K562 (cell line): ENCODE results near the gene CPM. TPM values are rescaled to one million over a fixed set of nuclear protein-coding genes. Genes with fewer than 3 reads are reported as not detected.
A peak's percentile ranks its signal among the peaks of the same experiment; 100 is the strongest.

Experiments
- BRF1 ChIP-seq: IDR thresholded peaks from 3 replicates; pipeline ENCODE4 v1.6.1; 2011; ENCODE audit warnings: borderline replicate concordance, mild to moderate bottlenecking; ENCODE audit not compliant: insufficient read length; ENCODE audit errors: extremely low read depth
- COPS2 ChIP-seq: fragments of 450-650 bp; conservative IDR thresholded peaks from 2 replicates; pipeline ENCODE4 v1.6.1; 2016; ENCODE audit warnings: mild to moderate bottlenecking, moderate library complexity
- CTCFL ChIP-seq: IDR thresholded peaks from 2 replicates; pipeline ENCODE4 v1.6.1; 2011; ENCODE audit warnings: borderline replicate concordance, low read depth, mild to moderate bottlenecking, moderate library complexity, low read length; ENCODE audit not compliant: insufficient read depth, poor library complexity, severe bottlenecking
- DACH1 ChIP-seq: fragments of 450-650 bp; IDR thresholded peaks from 2 replicates; pipeline ENCODE4 v1.6.1; 2018; ENCODE audit not compliant: partially characterized antibody
- KLF16 ChIP-seq: IDR thresholded peaks from 2 replicates; pipeline ENCODE4 v1.6.1; 2016; ENCODE audit warnings: antibody characterized with exemption
- MAZ ChIP-seq, 2 experiments: fragments of 450-650 bp in 1 of 2; sonication (generic) in 1 of 2; formaldehyde crosslinking; IDR thresholded peaks in 1 of 2; conservative IDR thresholded peaks in 1 of 2; 2 replicates each; pipeline versions ENCODE4 v1.4.0 to v1.5.0; 2020; ENCODE audit warnings: mild to moderate bottlenecking in 1 of 2, missing genetic modification reagents in 1 of 2
- NCOR1 ChIP-seq: fragments of 450-650 bp; IDR thresholded peaks from 2 replicates; pipeline ENCODE4 v1.6.1; 2016; ENCODE audit warnings: mild to moderate bottlenecking, moderate library complexity
- NFYB ChIP-seq: IDR thresholded peaks from 2 replicates; pipeline ENCODE4 v1.6.1; 2011; ENCODE audit warnings: mild to moderate bottlenecking, moderate library complexity; ENCODE audit not compliant: insufficient read length; ENCODE audit errors: extremely low read depth
- PHB ChIP-seq: fragments of 250-450 bp; sonication (Bioruptor Pico); IDR thresholded peaks from 2 replicates; pipeline ENCODE4 v1.5.0; 2021
- PRMT5 ChIP-seq: sonication (generic); formaldehyde crosslinking; IDR thresholded peaks from 2 replicates; pipeline ENCODE4 v1.5.0; 2020; ENCODE audit warnings: missing genetic modification reagents
- RBM15 ChIP-seq: fragments of 200-400 bp; formaldehyde crosslinking; IDR thresholded peaks from 2 replicates; pipeline ENCODE4 v1.6.1; 2018; ENCODE audit warnings: mild to moderate bottlenecking, low read length, moderate library complexity; ENCODE audit not compliant: insufficient read depth
- RCOR1 ChIP-seq, 2 experiments: IDR thresholded peaks; 2 replicates each; pipeline ENCODE4 v1.6.1; 2012; ENCODE audit warnings: low read depth in 2 of 2, low read length in 2 of 2, borderline replicate concordance in 1 of 2, improper control_type of control experiment in 1 of 2
- SIN3A ChIP-seq, 2 experiments: fragments of 150-350 bp in 1 of 2; IDR thresholded peaks; 2 replicates each; pipeline ENCODE4 v1.6.1; 2011 to 2016; ENCODE audit warnings: borderline replicate concordance in 2 of 2, low read depth in 2 of 2, low read length in 2 of 2, mild to moderate bottlenecking in 2 of 2, moderate library complexity in 2 of 2; ENCODE audit not compliant: control insufficient read depth in 1 of 2
- TFE3 ChIP-seq: fragments of 450-650 bp; formaldehyde crosslinking; IDR thresholded peaks from 2 replicates; pipeline ENCODE4 v1.4.0; 2020; ENCODE audit warnings: mild to moderate bottlenecking, mixed read lengths
- ZBTB8A ChIP-seq: fragments of 450-650 bp; IDR thresholded peaks from 2 replicates; pipeline ENCODE4 v1.6.1; 2018; ENCODE audit warnings: mild to moderate bottlenecking, moderate library complexity; ENCODE audit not compliant: partially characterized antibody
- ZNF408 ChIP-seq: fragments of 250-450 bp; sonication (Bioruptor Pico); IDR thresholded peaks from 2 replicates; pipeline ENCODE4 v1.4.0; 2020; ENCODE audit warnings: low read depth, mild to moderate bottlenecking, moderate library complexity
- ZNF707 ChIP-seq: fragments of 250-450 bp; sonication (Bioruptor Pico); conservative IDR thresholded peaks from 2 replicates; pipeline ENCODE4 v1.8.0; 2022; ENCODE audit warnings: inconsistent platforms, mild to moderate bottlenecking, moderate library complexity
- polyA plus RNA-seq, 8 experiments: library from polyadenylated mRNA; depleted of rRNA in 4 of 8; stranded (reverse) in 5 of 8; unstranded in 3 of 8; fragments of >200 nt; fragmentation: Nextera tagmentation in 2 of 8; fragmentation: Illumina TruSeq in 1 of 8; extraction: Ambion mirVana in 2 of 8; extraction: Trizol in 1 of 8; gene quantifications; 2 replicates each; pipeline versions ENCODE4 v1.2.1 to v1.2.3, GENCODE V29; 2011 to 2014; ENCODE audit warnings: inconsistent platforms in 1 of 8, missing spikeins in 1 of 8
- total RNA-seq, 7 experiments: library from RNA; depleted of rRNA in 6 of 7; stranded (reverse); fragments of >200 nt in 6 of 7; fragmentation: Illumina TruSeq in 2 of 7; extraction: Trizol in 2 of 7; gene quantifications; 2 replicates each; pipeline versions ENCODE4 v1.2.1 to v1.2.3, GENCODE V29; 2011 to 2021; ENCODE audit warnings: low replicate concordance in 1 of 7
- TF ChIP-seq, protein P1 (sequence below): fragments of 250-450 bp; sonication (Bioruptor Pico); IDR thresholded peaks from 2 replicates; pipeline ENCODE4 v1.5.0; 2021

The CPM gene
- total and polyA plus RNA-seq, 9 of the 15 experiments (the other 6 are each of a cell fraction or from before 2014, with no cell fraction given) = 0.31 TPM; not detected in 8

DNA sequence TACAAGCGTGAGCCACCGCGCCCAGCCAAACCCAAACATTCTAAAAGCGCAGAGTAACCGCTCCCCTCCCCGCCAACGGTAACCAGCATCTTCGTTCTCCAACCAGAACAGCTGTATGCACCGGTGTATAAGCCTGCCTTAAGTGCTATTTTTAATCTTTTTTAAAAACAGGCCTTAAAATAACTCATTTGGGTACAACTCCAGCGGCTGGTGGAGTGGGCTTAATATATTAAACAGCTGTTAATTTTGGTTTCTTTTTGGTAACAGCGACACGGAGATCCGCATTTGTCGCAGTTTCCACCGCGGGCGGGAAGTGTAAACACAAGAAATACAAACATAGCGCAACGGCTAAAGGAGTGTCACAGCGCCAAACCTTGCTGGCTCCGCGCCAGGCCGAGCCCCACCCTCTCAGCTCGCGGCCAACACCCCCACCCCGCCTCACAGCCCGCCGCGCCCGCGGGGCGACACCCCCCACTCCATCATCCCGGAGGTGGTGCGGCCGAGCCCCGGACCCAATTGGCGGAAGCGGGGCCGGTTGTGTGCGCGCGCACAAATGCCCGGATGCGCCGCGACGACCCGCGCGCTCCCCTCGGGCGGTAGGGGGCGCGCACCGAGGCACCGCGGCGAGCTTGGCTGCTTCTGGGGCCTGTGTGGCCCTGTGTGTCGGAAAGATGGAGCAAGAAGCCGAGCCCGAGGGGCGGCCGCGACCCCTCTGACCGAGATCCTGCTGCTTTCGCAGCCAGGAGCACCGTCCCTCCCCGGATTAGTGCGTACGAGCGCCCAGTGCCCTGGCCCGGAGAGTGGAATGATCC is 125.2 kb downstream of the CPM start, which contains the start of gene MDM2 (continued):
- TF ChIP-seq RCOR1 (IDR thresholded peaks at IDR 0.05; ENCODE audit: borderline replicate concordance in 1 of 2, low read depth in 2 of 2, low read length in 2 of 2) = peak in 1 of 2 experiments; percentile 81; a peak in 2 of 4 replicates
- no peak for TF ChIP-seq TFE3 (CRISPR knock-in tag)
- TF ChIP-seq RBM15 = no peak
- TF ChIP-seq CTCFL = peak; percentile 98
- TF ChIP-seq, protein P1, sequence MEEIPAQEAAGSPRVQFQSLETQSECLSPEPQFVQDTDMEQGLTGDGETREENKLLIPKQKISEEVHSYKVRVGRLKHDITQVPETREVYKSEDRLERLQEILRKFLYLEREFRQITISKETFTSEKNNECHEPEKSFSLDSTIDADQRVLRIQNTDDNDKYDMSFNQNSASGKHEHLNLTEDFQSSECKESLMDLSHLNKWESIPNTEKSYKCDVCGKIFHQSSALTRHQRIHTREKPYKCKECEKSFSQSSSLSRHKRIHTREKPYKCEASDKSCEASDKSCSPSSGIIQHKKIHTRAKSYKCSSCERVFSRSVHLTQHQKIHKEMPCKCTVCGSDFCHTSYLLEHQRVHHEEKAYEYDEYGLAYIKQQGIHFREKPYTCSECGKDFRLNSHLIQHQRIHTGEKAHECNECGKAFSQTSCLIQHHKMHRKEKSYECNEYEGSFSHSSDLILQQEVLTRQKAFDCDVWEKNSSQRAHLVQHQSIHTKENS (CRISPR knock-in tag) = no peak
- peak; percentile 92 for TF ChIP-seq DACH1
- TF ChIP-seq KLF16 = no peak; the same call in 1 of the 2 replicates
- peak; percentile 93 to 96 for TF ChIP-seq MAZ (CRISPR knock-in tag; conservative IDR thresholded peaks at IDR 0.05 in 1 of 2, IDR thresholded peaks at IDR 0.05 in 1 of 2)
- no peak for TF ChIP-seq BRF1
- TF ChIP-seq COPS2 = no peak
- TF ChIP-seq PHB (CRISPR knock-in tag) = no peak
- peak; percentile 7 for TF ChIP-seq NFYB
- no peak for TF ChIP-seq ZBTB8A
- TF ChIP-seq ZNF408 (CRISPR knock-in tag) = no peak
- TF ChIP-seq PRMT5 (CRISPR knock-in tag) = no peak
- peak; percentile 26 to 70; a peak in 2 of 4 replicates for TF ChIP-seq SIN3A (IDR thresholded peaks at IDR 0.05; ENCODE audit: borderline replicate concordance in 2 of 2, control insufficient read depth in 1 of 2, low read depth in 2 of 2, low read length in 2 of 2)
- no peak; the same call in none of the 2 replicates for TF ChIP-seq NCOR1
- no peak for TF ChIP-seq ZNF707
